ENCODE data around the gene PTGDR2. TPM values are rescaled to one million over a fixed set of nuclear protein-coding genes. Genes with fewer than 3 reads are reported as not detected.

The PTGDR2 gene
- 1.3 TPM for total RNA-seq

GRCh38 chr11:60855726-60856633, at the start of gene PTGDR2:
PTGDR2 (minus strand) TSS chr11:60855950; CDS start chr11:60853722, 2,228 bp downstream.

DNA sequence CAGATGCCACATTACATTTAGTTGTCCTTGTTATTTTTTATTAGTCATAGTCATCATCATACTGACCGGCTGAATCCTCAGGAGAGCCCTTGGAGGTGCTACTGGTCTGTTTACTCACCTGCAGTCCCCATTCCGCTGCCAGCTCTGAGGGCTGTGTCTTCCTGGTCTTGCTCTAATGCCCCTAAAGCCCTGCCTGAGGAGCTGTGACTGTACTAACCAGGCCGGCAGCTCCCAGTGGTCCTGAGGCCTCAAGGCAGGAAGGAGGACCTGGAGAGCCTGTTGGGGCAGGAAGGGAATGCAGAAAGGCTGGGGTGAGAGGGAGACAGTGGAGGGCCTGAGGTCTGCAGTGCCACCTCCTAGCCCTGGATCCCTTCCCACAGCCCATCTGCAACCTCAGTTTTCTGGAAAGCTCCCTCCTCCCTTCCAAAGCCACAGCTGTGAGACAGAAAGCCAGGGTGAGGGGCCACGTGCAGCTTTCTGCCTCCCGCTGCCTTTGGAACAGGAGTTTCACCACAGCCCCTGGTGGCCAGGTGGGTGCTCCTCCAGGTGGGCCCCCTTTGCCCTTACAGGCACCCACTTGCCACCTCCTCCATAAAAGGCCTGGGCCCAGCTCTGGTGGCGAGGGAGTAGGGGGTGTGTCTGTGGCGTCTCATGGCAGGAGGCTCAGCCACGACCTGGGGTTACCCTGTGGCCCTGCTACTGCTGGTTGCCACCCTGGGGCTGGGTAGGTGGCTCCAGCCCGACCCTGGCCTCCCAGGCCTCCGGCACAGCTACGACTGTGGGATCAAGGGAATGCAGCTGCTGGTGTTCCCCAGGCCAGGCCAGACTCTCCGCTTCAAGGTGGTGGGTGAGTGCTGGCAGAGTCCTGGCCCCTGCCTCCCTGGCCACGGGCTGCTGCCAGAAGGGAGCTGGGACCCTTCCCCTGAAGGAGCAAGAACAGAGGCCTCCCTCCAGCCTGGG, 11.4 kb upstream of the PTGDR2 start, which contains the start of gene ZP1:
TSS of gene ZP1 (plus strand) at position 632 of the 960 bp plus-strand sequence. CDS start at position 652, 20 bp downstream.

GRCh38 chr11:60841797-60842667, 13.7 kb downstream of the PTGDR2 start, which contains the start of gene CCDC86:
CCDC86 (plus strand) TSS chr11:60842113; CDS start chr11:60842125, 12 bp downstream.

Other genes with a start within 250 kb of the PTGDR2 start
- gene MS4A8, start 156.3 kb downstream of the PTGDR2 start, total RNA-seq = 0.29 TPM
- not detected for gene MS4A18, start 131.2 kb downstream of the PTGDR2 start, total RNA-seq
- gene MS4A15, start 99.1 kb downstream of the PTGDR2 start, total RNA-seq = not detected
- not detected for gene MS4A10, start 70.6 kb downstream of the PTGDR2 start, total RNA-seq
- 11.6 TPM for gene CCDC86, start 13.8 kb downstream of the PTGDR2 start, total RNA-seq
- gene ZP1, start 11.6 kb upstream of the PTGDR2 start, total RNA-seq = not detected
- 78.2 TPM for gene PRPF19, start 50.6 kb upstream of the PTGDR2 start, total RNA-seq
- gene TMEM109, start 58.2 kb upstream of the PTGDR2 start, total RNA-seq = 72.7 TPM
- gene TMEM132A, start 68.5 kb upstream of the PTGDR2 start, total RNA-seq = 55.6 TPM
- gene SLC15A3, start 96.2 kb upstream of the PTGDR2 start, total RNA-seq = 21.6 TPM
- 1.2 TPM for gene CD6, start 115.7 kb upstream of the PTGDR2 start, total RNA-seq
- gene CD5, start 246.5 kb upstream of the PTGDR2 start, total RNA-seq = 0.12 TPM

Measured in metanephros (tissue), 1 donor.